HepG2 (cell line): ENCODE measurements around the gene SBNO2. TPM values are rescaled to one million over a fixed set of nuclear protein-coding genes. Genes with fewer than 3 reads are reported as not detected.

Source experiments
- ATF7-NPFF ChIP-seq: sonication (generic); formaldehyde crosslinking; IDR thresholded peaks from 2 replicates; pipeline ENCODE4 v1.8.1; 2023; ENCODE audit warnings: mild to moderate bottlenecking, low read depth, missing genetic modification reagents, moderate library complexity
- CBX5 ChIP-seq: sonication (generic); formaldehyde crosslinking; IDR thresholded peaks from 2 replicates; pipeline ENCODE4 v1.4.0; 2020; ENCODE audit warnings: missing genetic modification reagents, borderline replicate concordance
- HHEX ChIP-seq: IDR thresholded peaks from 2 replicates; pipeline ENCODE4 v1.6.1; 2016; ENCODE audit warnings: control low read depth
- MIXL1 ChIP-seq: IDR thresholded peaks from 2 replicates; pipeline ENCODE4 v1.6.1; 2016
- MZF1 ChIP-seq: sonication (generic); formaldehyde crosslinking; IDR thresholded peaks from 2 replicates; pipeline ENCODE4 v1.8.1; 2023; ENCODE audit warnings: mild to moderate bottlenecking, missing genetic modification reagents, borderline replicate concordance
- RARA ChIP-seq: IDR thresholded peaks from 2 replicates; pipeline ENCODE4 v1.6.1; 2016; ENCODE audit warnings: missing genetic modification reagents, missing compliant biosample characterization
- TMF1 ChIP-seq: sonication (generic); formaldehyde crosslinking; IDR thresholded peaks from 2 replicates; pipeline ENCODE4 v1.8.1; 2022; ENCODE audit warnings: low read depth, missing genetic modification reagents
- TP53 ChIP-seq: sonication (generic); formaldehyde crosslinking; conservative IDR thresholded peaks from 2 replicates; pipeline ENCODE4 v1.4.0; 2020; ENCODE audit warnings: missing genetic modification reagents
- UBTF ChIP-seq: sonication (generic); formaldehyde crosslinking; IDR thresholded peaks from 2 replicates; pipeline ENCODE4 v1.4.0; 2020; ENCODE audit warnings: mild to moderate bottlenecking, missing genetic modification reagents
- ZBTB21 ChIP-seq: sonication (generic); formaldehyde crosslinking; IDR thresholded peaks from 2 replicates; pipeline ENCODE4 v1.4.0; 2020; ENCODE audit warnings: missing genetic modification reagents
- ZGPAT ChIP-seq: IDR thresholded peaks from 2 replicates; pipeline ENCODE4 v1.6.1; 2016; ENCODE audit warnings: mild to moderate bottlenecking
- ZIK1 ChIP-seq: sonication (generic); formaldehyde crosslinking; IDR thresholded peaks from 2 replicates; pipeline ENCODE4 v1.5.0; 2020; ENCODE audit warnings: mild to moderate bottlenecking, low read depth, missing genetic modification reagents, borderline replicate concordance
- ZNF10 ChIP-seq: sonication (generic); formaldehyde crosslinking; IDR thresholded peaks from 2 replicates; pipeline ENCODE4 v1.4.0; 2020; ENCODE audit warnings: mild to moderate bottlenecking, low read depth, missing genetic modification reagents, borderline replicate concordance
- ZNF18 ChIP-seq: sonication (generic); formaldehyde crosslinking; IDR thresholded peaks from 2 replicates; pipeline ENCODE4 v1.8.0; 2022; ENCODE audit warnings: mild to moderate bottlenecking, missing genetic modification reagents; ENCODE audit not compliant: insufficient replicate concordance
- ZNF256 ChIP-seq: sonication (generic); formaldehyde crosslinking; conservative IDR thresholded peaks from 2 replicates; pipeline ENCODE4 v1.4.0; 2020; ENCODE audit warnings: missing genetic modification reagents
- ZNF264 ChIP-seq: sonication (generic); formaldehyde crosslinking; IDR thresholded peaks from 2 replicates; pipeline ENCODE4 v1.4.0; 2020; ENCODE audit warnings: missing genetic modification reagents
- ZNF276 ChIP-seq: sonication (generic); formaldehyde crosslinking; IDR thresholded peaks from 2 replicates; pipeline ENCODE4 v1.4.0; 2020; ENCODE audit warnings: mild to moderate bottlenecking, low read depth, missing genetic modification reagents
- ZNF619 ChIP-seq: sonication (generic); formaldehyde crosslinking; IDR thresholded peaks from 2 replicates; pipeline ENCODE4 v1.4.0; 2020; ENCODE audit warnings: mild to moderate bottlenecking, missing genetic modification reagents
- ZNF639 ChIP-seq: conservative IDR thresholded peaks from 2 replicates; pipeline ENCODE4 v1.6.1; 2018; ENCODE audit warnings: missing genetic modification reagents
- ZNF775 ChIP-seq: sonication (generic); formaldehyde crosslinking; IDR thresholded peaks from 2 replicates; pipeline ENCODE4 v1.4.0; 2020; ENCODE audit warnings: missing genetic modification reagents, mild to moderate bottlenecking, moderate library complexity, borderline replicate concordance
- ZNF776 ChIP-seq: sonication (generic); formaldehyde crosslinking; IDR thresholded peaks from 2 replicates; pipeline ENCODE4 v1.4.0; 2020; ENCODE audit warnings: mild to moderate bottlenecking, missing genetic modification reagents
- polyA plus RNA-seq, 8 experiments: library from polyadenylated mRNA; depleted of rRNA in 3 of 8; stranded (reverse) in 7 of 8; unstranded in 1 of 8; fragments of >200 nt; fragmentation: Illumina TruSeq in 4 of 8; extraction: Trizol in 4 of 8; gene quantifications; 2 replicates each; pipeline versions ENCODE4 v1.2.1 to v1.2.3, GENCODE V29; 2011 to 2016; ENCODE audit warnings: low read depth in 4 of 8, missing spikeins in 1 of 8, mixed read lengths in 1 of 8; ENCODE audit not compliant: insufficient read depth in 1 of 8
- total RNA-seq, 5 experiments: library from RNA; depleted of rRNA; stranded (reverse); fragments of >200 nt; fragmentation: Illumina TruSeq; extraction: Trizol; gene quantifications; 2 replicates each; pipeline ENCODE4 v1.2.3, GENCODE V29; 2016; ENCODE audit warnings: low read depth in 1 of 5

Gene SBNO2
- total and polyA plus RNA-seq, 2 of the 13 experiments (the other 11 are each of a cell fraction or from before 2014, with no cell fraction given): 8.6 to 10.4 TPM

GRCh38 chr19:1205114-1206099 lies 31.3 kb upstream of the SBNO2 start, which contains the start of gene STK11 (continued):
- peak; percentile 78 for TF ChIP-seq ZGPAT (CRISPR knock-in tag)
- TF ChIP-seq ZNF776 (CRISPR knock-in tag): peak; percentile 68; the same call in 1 of the 2 replicates
- TF ChIP-seq ZIK1: no peak
- TF ChIP-seq CBX5 (CRISPR knock-in tag): peak; percentile 51; the same call in 1 of the 2 replicates
- TF ChIP-seq HHEX (CRISPR knock-in tag): no peak
- TF ChIP-seq ZNF276 (CRISPR knock-in tag): no peak
- TF ChIP-seq ZNF619: no peak
- peak; percentile 37 for TF ChIP-seq UBTF (CRISPR knock-in tag)
- TF ChIP-seq RARA: peak; percentile 80
- TF ChIP-seq ZNF256: no peak
- TF ChIP-seq TP53 (CRISPR knock-in tag): no peak
- peak; percentile 65 for TF ChIP-seq ZNF639 (CRISPR knock-in tag)
- TF ChIP-seq ZBTB21 (CRISPR knock-in tag): no peak
- no peak for TF ChIP-seq TMF1 (CRISPR knock-in tag)
- TF ChIP-seq MZF1 (CRISPR knock-in tag): no peak
- no peak for TF ChIP-seq ZNF10 (CRISPR knock-in tag)
- TF ChIP-seq ZNF264: no peak
- peak; percentile 70 for TF ChIP-seq ATF7-NPFF (CRISPR knock-in tag)
- no peak for TF ChIP-seq ZNF18 (CRISPR knock-in tag)
- TF ChIP-seq MIXL1 (CRISPR knock-in tag): no peak
- no peak for TF ChIP-seq ZNF775 (CRISPR knock-in tag)
